Retinal pigment epithelial cell (primary cell): ENCODE measurements around the gene CYS1.

ENCODE experiments used
- DNase-seq: peaks from one replicate; pipeline ENCODE4 v3.0.0-alpha.2; 2010; ENCODE audit warnings: low read depth
- H3K4me3 ChIP-seq: 2 replicates; pipeline ENCODE4 v1.5.1; 2011; ENCODE audit warnings: mild to moderate bottlenecking, low read length, control low read depth, moderate library complexity
- CTCF ChIP-seq: conservative IDR thresholded peaks from 2 replicates; pipeline ENCODE4 v1.5.1; 2011; ENCODE audit warnings: low read depth, low read length, control low read depth, inconsistent platforms

Gene CYS1

GRCh38 chr2:10048501-10049171, 31.6 kb downstream of the CYS1 start:
- no peak for DNase-seq
- no peak overlapping the region for H3K4me3 ChIP-seq
- peak; percentile 62 for TF ChIP-seq CTCF

- no peak for TF ChIP-seq CTCF
- DNase-seq, result no peak
Measured at GRCh38 chr2:10047616-10048500, 32.4 kb downstream of the CYS1 start.

GRCh38 chr2:10046931-10047330, 33.3 kb downstream of the CYS1 start:
- TF ChIP-seq CTCF, result no peak
- no peak for DNase-seq
- no peak overlapping the region for H3K4me3 ChIP-seq

More at GRCh38 chr2:10047616-10048500, 32.4 kb downstream of the CYS1 start:
- no peak overlapping the region for H3K4me3 ChIP-seq

GRCh38 chr2:10045561-10046355, 34.5 kb downstream of the CYS1 start:
- no peak overlapping the region for H3K4me3 ChIP-seq
- no peak for DNase-seq
- TF ChIP-seq CTCF, result no peak

GRCh38 chr2:10043906-10044601, 36.2 kb downstream of the CYS1 start:
- DNase-seq, result peak; percentile 62
- peak overlapping the region; percentile 44 for H3K4me3 ChIP-seq
- TF ChIP-seq CTCF, result no peak

- H3K4me3 ChIP-seq, result peak within 1 kb of the TSS; percentile 44
- TF ChIP-seq CTCF, result no peak
- DNase-seq, result peak; percentile 51
Measured at GRCh38 chr2:10043256-10043905, 36.8 kb downstream of the CYS1 start, which contains the start of gene KLF11. KLF11 (plus strand) TSS chr2:10043550; CDS start chr2:10043717, 167 bp downstream.
